B cell (primary cell): ENCODE results near the gene ANKS1B. TPM values are rescaled to one million over a fixed set of nuclear protein-coding genes. Genes with fewer than 3 reads are reported as not detected.
"Not testable (repeated sequence)": the region's sequence is repeated elsewhere in the genome, so short reads cannot be mapped to it uniquely, and the experiment has no call there.

Experiments
- ATAC-seq: fragments of 200-7000 bp; cut with Tn5 transposase; one replicate; pipeline ENCODE4 v1.10.0; 2021; ENCODE audit warnings: low read depth, mild to moderate bottlenecking, moderate number of reproducible peaks, moderate library complexity
- CTCF ChIA-PET: fragments of 350-600 bp; sonication (Branson Sonifier 250); formaldehyde crosslinking; loops from one replicate; lab custom pipeline; 2021; ENCODE audit warnings: antibody characterized with exemption, inconsistent platforms; lab: Charles Lee
- POLR2A ChIA-PET: fragments of 350-600 bp; sonication (Branson Sonifier 250); formaldehyde crosslinking; loops from one replicate; lab custom pipeline; 2021; ENCODE audit warnings: antibody characterized with exemption; lab: Charles Lee
- DNase-seq: peaks from one replicate; pipeline ENCODE4 v3.0.0; 2013
- H2AFZ ChIP-seq: 2 replicates; pipeline ENCODE4 v1.6.1; 2012; ENCODE audit warnings: mild to moderate bottlenecking, low read depth, low read length; ENCODE audit not compliant: insufficient read depth, poor library complexity, severe bottlenecking
- H3K27ac ChIP-seq, 2 donors: 1 replicate in 1 of 2; 2 replicates in 1 of 2; pipeline ENCODE4 v1.5.1; 2012 to 2013; ENCODE audit warnings: low read length in 2 of 2, mild to moderate bottlenecking in 2 of 2, moderate library complexity in 1 of 2
- H3K27me3 ChIP-seq, 4 experiments: fragments of 200-600 bp in 1 of 4; sonication (generic) in 1 of 4; replicated peaks in 1 of 4; 1 replicate in 2 of 4; 2 replicates in 2 of 4; pipeline versions ENCODE4 v1.6.1 to v1.7.0; 2013 to 2016; ENCODE audit warnings: low read length in 3 of 4, mild to moderate bottlenecking in 2 of 4, mixed read lengths in 1 of 4, moderate library complexity in 1 of 4; ENCODE audit not compliant: insufficient read depth in 4 of 4, control insufficient read depth in 3 of 4; ENCODE audit errors: control extremely low read depth in 1 of 4
- H3K36me3 ChIP-seq, 2 experiments: replicated peaks in 1 of 2; 1 replicate in 1 of 2; 2 replicates in 1 of 2; pipeline versions ENCODE4 v1.6.1 to v1.7.1; 2013; ENCODE audit warnings: low read length in 1 of 2; ENCODE audit not compliant: insufficient read depth in 2 of 2, control insufficient read depth in 1 of 2; ENCODE audit errors: control extremely low read depth in 1 of 2, extremely low read depth in 1 of 2
- H3K4me1 ChIP-seq, 2 donors: fragments of 200-600 bp in 1 of 2; sonication (generic) in 1 of 2; 1 replicate in 1 of 2; 2 replicates in 1 of 2; pipeline versions ENCODE4 v1.5.1 to v1.6.1; 2013 to 2017; ENCODE audit warnings: low read length in 2 of 2; ENCODE audit not compliant: control insufficient read depth in 2 of 2, insufficient read depth in 2 of 2
- H3K4me2 ChIP-seq: replicated peaks from 2 replicates; pipeline ENCODE3; 2012; ENCODE audit warnings: mild to moderate bottlenecking, low read depth, low read length; ENCODE audit not compliant: poor library complexity, severe bottlenecking
- H3K4me3 ChIP-seq, 5 experiments: fragments of 200-600 bp in 1 of 5; sonication (generic) in 1 of 5; 1 replicate in 3 of 5; 2 replicates in 2 of 5; pipeline versions ENCODE4 v1.5.1 to v1.7.0; 2011 to 2016; ENCODE audit warnings: low read length in 4 of 5, mild to moderate bottlenecking in 4 of 5, low read depth in 2 of 5, control low read depth in 1 of 5, moderate library complexity in 1 of 5; ENCODE audit not compliant: insufficient read depth in 1 of 5; ENCODE audit errors: control extremely low read depth in 1 of 5, extremely low read depth in 1 of 5
- H3K79me2 ChIP-seq: fragments of 200-600 bp; sonication (generic); one replicate; pipeline ENCODE4 v1.6.0; 2016; ENCODE audit warnings: low read length; ENCODE audit not compliant: control insufficient read depth, insufficient read depth
- H3K9ac ChIP-seq: fragments of 200-600 bp; sonication (generic); 2 replicates; pipeline ENCODE4 v1.6.1; 2017; ENCODE audit warnings: mild to moderate bottlenecking, low read length, moderate library complexity
- H3K9me3 ChIP-seq, 3 donors: one replicate each; pipeline versions ENCODE4 v1.6.1 to v1.7.1; 2013; ENCODE audit warnings: low read length in 2 of 3; ENCODE audit not compliant: control insufficient read depth in 2 of 3, insufficient read depth in 1 of 3; ENCODE audit errors: control extremely low read depth in 1 of 3
- H4K20me1 ChIP-seq: 2 replicates; pipeline ENCODE4 v1.6.0; 2012; ENCODE audit warnings: mild to moderate bottlenecking, low read length; ENCODE audit not compliant: insufficient read depth, control insufficient read depth, poor library complexity, severe bottlenecking
- H3K27ac Mint-ChIP-seq: one replicate; pipeline ENCODE4 v1.8.0; 2021; ENCODE audit warnings: mixed read lengths
- H3K27me3 Mint-ChIP-seq: one replicate; pipeline ENCODE4 v1.8.0; 2021; ENCODE audit warnings: mixed read lengths
- H3K4me1 Mint-ChIP-seq: one replicate; pipeline ENCODE4 v1.8.0; 2021; ENCODE audit warnings: mixed read lengths
- H3K4me3 Mint-ChIP-seq: one replicate; pipeline ENCODE4 v1.8.0; 2021; ENCODE audit warnings: mixed read lengths
- H3K9me3 Mint-ChIP-seq: one replicate; pipeline ENCODE4 v1.8.0; 2022; ENCODE audit warnings: mixed read lengths; ENCODE audit not compliant: insufficient read depth
- CTCF ChIP-seq: fragments of 200-600 bp; IDR thresholded peaks from one replicate; pipeline ENCODE4 v1.8.0; 2022; ENCODE audit warnings: antibody characterized with exemption, mild to moderate bottlenecking
- EZH2 ChIP-seq: IDR thresholded peaks from 2 replicates; pipeline ENCODE4 v1.6.1; 2012; ENCODE audit warnings: borderline replicate concordance, low read depth, mild to moderate bottlenecking, moderate library complexity, low read length; ENCODE audit not compliant: insufficient read depth, poor library complexity, severe bottlenecking
- WGBS: methylation state at CpG from one replicate; pipeline ENCODE4 v1.1.5; 2013; ENCODE audit warnings: missing lambda C conversion rate; ENCODE audit not compliant: insufficient coverage; 5-methylcytosine and 5-hydroxymethylcytosine counted together
- intact Hi-C: fragments of 100-400 bp; cut with micrococcal nuclease; formaldehyde crosslinking; loops from one replicate; pipeline ENCODE4 v1.10.0; 2022
- polyA plus RNA-seq: library from polyadenylated mRNA; depleted of rRNA; stranded (reverse); fragments of >200 nt; gene quantifications from 2 replicates; pipeline ENCODE4 v1.2.3, GENCODE V29; 2012
- total RNA-seq, 2 donors: library from RNA; stranded (reverse); fragments of 120-200 nt in 1 of 2; gene quantifications; 1 replicate in 1 of 2; 2 replicates in 1 of 2; pipeline versions ENCODE4 v1.2.3 to v1.2.4, GENCODE V29; 2013 to 2022

ANKS1B gene
- total and polyA plus RNA-seq, 2 donors (not counting 1 experiment from before 2014, with no cell fraction given): not detected

DNA sequence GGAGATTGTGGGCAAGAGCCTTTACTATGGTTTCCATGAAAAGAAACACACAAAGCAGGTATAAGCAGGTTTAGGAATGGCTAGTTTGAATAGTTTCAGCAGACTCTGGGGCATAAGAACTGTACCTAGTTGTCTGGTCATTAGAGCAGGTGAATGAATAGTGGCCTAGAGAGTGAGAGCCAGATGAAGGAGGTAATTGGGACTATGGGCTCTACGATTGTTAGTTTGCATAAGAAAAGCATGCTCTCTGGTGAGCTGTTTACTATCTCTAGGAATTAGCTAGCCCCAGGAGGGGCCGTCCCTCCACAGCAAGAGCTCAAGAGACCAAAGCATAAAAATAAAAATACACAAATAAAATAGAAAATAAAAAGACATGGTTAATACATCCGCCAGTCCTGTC, 734.6 kb downstream of the ANKS1B start:
- H2AFZ ChIP-seq: no peak overlapping the region
- ATAC-seq (no peak), DNase-seq (no peak)
- H3K4me1 ChIP-seq: no peaks in the 10 kb centered on the region
- 67% methylated on average over 1 of the region's 3 CpGs for WGBS
- Mint-ChIP-seq H3K4me3 (no peak overlapping the region), H3K9me3 (no peaks in the 10 kb centered on the region), H3K27ac (no peak overlapping the region), H3K27me3 (no peaks in the 10 kb centered on the region), H3K4me1 (no peaks in the 10 kb centered on the region)
- no peak overlapping the region for H3K4me2 ChIP-seq
- H3K4me3 ChIP-seq: no peak overlapping the region
- ChIA-PET CTCF (no interaction called here), POLR2A (no interaction called here)
- H3K9me3 ChIP-seq: no peaks in the 10 kb centered on the region
- no peaks in the 10 kb centered on the region for H3K27me3 ChIP-seq
- H3K27ac ChIP-seq: no peak overlapping the region
- no peak for TF ChIP-seq EZH2
- TF ChIP-seq CTCF: no peak
- no peaks in the 10 kb centered on the region for H3K36me3 ChIP-seq
- no peaks in the 10 kb centered on the region for H3K79me2 ChIP-seq
- intact Hi-C loops: no loop called here
- no peak overlapping the region for H3K9ac ChIP-seq
- no peaks in the 10 kb centered on the region for H4K20me1 ChIP-seq

- Mint-ChIP-seq H3K4me3 (no peak overlapping the region), H3K27ac (no peak overlapping the region), H3K4me1 (no peaks in the 10 kb centered on the region), H3K27me3 (no peaks in the 10 kb centered on the region), H3K9me3 (no peaks in the 10 kb centered on the region)
- no peak overlapping the region for H3K9ac ChIP-seq
- H3K27me3 ChIP-seq: no peaks in the 10 kb centered on the region
- H3K4me2 ChIP-seq: no peak overlapping the region
- ChIA-PET POLR2A (no interaction called here), CTCF (no interaction called here)
- H3K4me3 ChIP-seq: no peak overlapping the region
- no peaks in the 10 kb centered on the region for H3K4me1 ChIP-seq
- intact Hi-C loops: no loop called here
- no peaks in the 10 kb centered on the region for H4K20me1 ChIP-seq
- DNase-seq: no peak
- H3K27ac ChIP-seq: no peak overlapping the region
- no peak for ATAC-seq
- no peak for TF ChIP-seq EZH2
- no peak for TF ChIP-seq CTCF
- no peaks in the 10 kb centered on the region for H3K9me3 ChIP-seq
- H2AFZ ChIP-seq: no peak overlapping the region
- no peaks in the 10 kb centered on the region for H3K79me2 ChIP-seq
- H3K36me3 ChIP-seq: no peaks in the 10 kb centered on the region
- WGBS: 77% methylated on average over 4 of the region's 4 CpGs
Observed at GRCh38 chr12:99249543-99249942, 735.2 kb downstream of the ANKS1B start.

GRCh38 chr12:99237907-99238538, 746.7 kb downstream of the ANKS1B start:
- H3K9ac ChIP-seq, H3K27ac ChIP-seq, DNase-seq, H3K4me1 ChIP-seq, H3K27me3 ChIP-seq, H3K27ac Mint-ChIP-seq, H4K20me1 ChIP-seq, H3K4me3 Mint-ChIP-seq, intact Hi-C loops, H3K4me2 ChIP-seq, CTCF ChIA-PET, H3K9me3 ChIP-seq, H3K9me3 Mint-ChIP-seq, H3K4me1 Mint-ChIP-seq, ATAC-seq, H2AFZ ChIP-seq, H3K36me3 ChIP-seq, POLR2A ChIA-PET, H3K27me3 Mint-ChIP-seq, H3K79me2 ChIP-seq, H3K4me3 ChIP-seq: not testable (repeated sequence)
- WGBS: 44% methylated on average over 5 of the region's 7 CpGs
